HCT116 (cell line): ENCODE data around the gene GPHA2. TPM values are rescaled to one million over a fixed set of nuclear protein-coding genes. Genes with fewer than 3 reads are reported as not detected.

Source experiments
- ATAC-seq: fragments of 200-7000 bp; cut with Tn5 transposase; 2 replicates; pipeline ENCODE4 v1.9.1; 2020; ENCODE audit warnings: mild to moderate bottlenecking, moderate library complexity
- BruUV-seq: library from RNA; stranded (reverse); fragments of 400-500 nt; replicated peaks from 2 replicates; lab custom pipeline; 2021; lab: Mats Ljungman, UMichigan
- CTCF ChIA-PET: fragments of 300-600 bp; sonication (Branson Sonifier 250); formaldehyde crosslinking; loops from one replicate; lab custom pipeline; 2021; ENCODE audit warnings: antibody characterized with exemption; lab: Charles Lee
- POLR2A ChIA-PET: fragments of 300-600, 350-600 bp; sonication (Branson Sonifier 250); formaldehyde crosslinking; loops from one replicate; lab custom pipeline; 2021; ENCODE audit warnings: antibody characterized with exemption; lab: Charles Lee
- RAD21 ChIA-PET, 2 experiments: fragments of 300-600 bp; sonication (Branson Sonifier 250); formaldehyde crosslinking; loops; one replicate each; lab custom pipeline; 2023; ENCODE audit warnings: low total read pairs in 2 of 2; ENCODE audit not compliant: uncharacterized antibody in 2 of 2, unreplicated experiment in 2 of 2, low non-redundant PET in 1 of 2; lab: Charles Lee
- DNase-seq: peaks from one replicate; pipeline ENCODE4 v3.0.0-alpha.2; 2010; ENCODE audit warnings: low read depth, low spot score
- H2AFZ ChIP-seq: fragments of 200-600 bp; shearing (Covaris generic), sonication (generic); 2 replicates; pipeline ENCODE4 v1.6.1; 2017; ENCODE audit warnings: low read depth, mixed run types, mixed read lengths, antibody characterized with exemption, low read length; ENCODE audit not compliant: poor library complexity, severe bottlenecking
- H3K27ac ChIP-seq: 2 replicates; pipeline ENCODE4 v1.5.1; 2012; ENCODE audit warnings: low read depth, low read length
- H3K27me3 ChIP-seq: fragments of 200-600 bp; sonication (generic); 2 replicates; pipeline ENCODE4 v1.6.1; 2016; ENCODE audit warnings: mixed run types, low read length, mixed read lengths; ENCODE audit not compliant: insufficient read depth
- H3K36me3 ChIP-seq, 2 experiments: fragments of 200-500 bp in 1 of 2; fragments of 200-600 bp in 1 of 2; sonication (Bioruptor generic) in 1 of 2; sonication (generic) in 1 of 2; 2 replicates each; pipeline versions ENCODE4 v1.5.1 to v1.6.1; 2014 to 2016; ENCODE audit warnings: low read length in 2 of 2, inconsistent platforms in 1 of 2, mixed read lengths in 1 of 2, mixed run types in 1 of 2; ENCODE audit not compliant: insufficient read depth in 2 of 2, control insufficient read depth in 1 of 2
- H3K4me1 ChIP-seq, 2 experiments: fragments of 200-600 bp in 1 of 2; sonication (generic) in 1 of 2; 2 replicates each; pipeline versions ENCODE4 v1.5.1 to v1.6.1; 2012 to 2017; ENCODE audit warnings: low read length in 2 of 2, inconsistent platforms in 1 of 2, mild to moderate bottlenecking in 1 of 2, mixed read lengths in 1 of 2, mixed run types in 1 of 2, moderate library complexity in 1 of 2; ENCODE audit not compliant: insufficient read depth in 2 of 2, control insufficient read depth in 1 of 2
- H3K4me2 ChIP-seq: fragments of 200-600 bp; sonication (generic); 2 replicates; pipeline ENCODE4 v1.6.1; 2017; ENCODE audit warnings: mixed run types, low read length, mixed read lengths
- H3K4me3 ChIP-seq, 2 experiments: fragments of 200-600 bp in 1 of 2; sonication (generic) in 1 of 2; replicated peaks in 1 of 2; 2 replicates each; pipeline ENCODE4 v1.5.1; 2011 to 2016; ENCODE audit warnings: low read length in 2 of 2, control low read depth in 1 of 2, low read depth in 1 of 2, mild to moderate bottlenecking in 1 of 2, mixed read lengths in 1 of 2, mixed run types in 1 of 2
- H3K79me2 ChIP-seq: fragments of 200-600 bp; sonication (generic); 2 replicates; pipeline ENCODE4 v1.6.1; 2017; ENCODE audit warnings: mild to moderate bottlenecking, mixed run types, low read length, moderate library complexity, mixed read lengths; ENCODE audit not compliant: insufficient read depth
- H3K9ac ChIP-seq: fragments of 200-600 bp; sonication (generic); 2 replicates; pipeline ENCODE4 v1.6.1; 2016; ENCODE audit warnings: low read length, mixed read lengths
- H3K9me2 ChIP-seq: fragments of 200-600 bp; sonication (generic), shearing (Covaris generic); 2 replicates; pipeline ENCODE4 v1.6.1; 2017; ENCODE audit warnings: mixed run types, mild to moderate bottlenecking, moderate library complexity; ENCODE audit not compliant: insufficient read depth
- H3K9me3 ChIP-seq, 2 experiments: fragments of 200-500 bp in 1 of 2; fragments of 200-600 bp in 1 of 2; sonication (Bioruptor generic) in 1 of 2; sonication (generic) in 1 of 2; 2 replicates each; pipeline ENCODE4 v1.6.1; 2014 to 2017; ENCODE audit warnings: low read length in 2 of 2, mixed read lengths in 2 of 2, inconsistent platforms in 1 of 2, low read depth in 1 of 2, mild to moderate bottlenecking in 1 of 2, mixed run types in 1 of 2, moderate library complexity in 1 of 2; ENCODE audit not compliant: control insufficient read depth in 1 of 2, insufficient read depth in 1 of 2
- H4K20me1 ChIP-seq: fragments of 200-600 bp; sonication (generic), shearing (Covaris generic); 2 replicates; pipeline ENCODE4 v1.6.1; 2017; ENCODE audit warnings: mixed run types, mild to moderate bottlenecking, moderate library complexity; ENCODE audit not compliant: insufficient read depth
- EZH2 ChIP-seq: fragments of 200-600 bp; sonication (generic); IDR thresholded peaks from 2 replicates; pipeline ENCODE4 v1.6.1; 2017; ENCODE audit warnings: antibody characterized with exemption, mixed run types
- FOSL1 ChIP-seq: IDR thresholded peaks from 2 replicates; pipeline ENCODE4 v1.6.1; 2012; ENCODE audit warnings: low read depth
- JUND ChIP-seq: IDR thresholded peaks from 2 replicates; pipeline ENCODE4 v1.6.1; 2012
- RAD21 ChIP-seq: IDR thresholded peaks from 2 replicates; pipeline ENCODE4 v1.6.1; 2012; ENCODE audit warnings: low read depth, mild to moderate bottlenecking
- YY1 ChIP-seq: IDR thresholded peaks from 2 replicates; pipeline ENCODE4 v1.6.1; 2011; ENCODE audit warnings: low read length, low read depth, moderate library complexity, mild to moderate bottlenecking; ENCODE audit not compliant: insufficient replicate concordance; ENCODE audit errors: extremely low read depth
- ZFX ChIP-seq: fragments of 450-650 bp; IDR thresholded peaks from 2 replicates; pipeline ENCODE4 v1.6.1; 2017
- ZNF274 ChIP-seq: fragments of 200-500 bp; sonication (Bioruptor generic); IDR thresholded peaks from 2 replicates; pipeline ENCODE4 v1.6.1; 2014; ENCODE audit warnings: mild to moderate bottlenecking, low read depth, low read length, inconsistent platforms
- intact Hi-C: fragments of 100-400 bp; cut with micrococcal nuclease; formaldehyde crosslinking; loops from 2 replicates; pipeline ENCODE4 v1.10.0; 2022
- total RNA-seq: library from RNA; stranded (reverse); gene quantifications from one replicate; pipeline ENCODE4 v1.2.1, GENCODE V29; 2021; ENCODE audit not compliant: unreplicated experiment
- TF ChIP-seq, protein P1 (sequence below): IDR thresholded peaks from 2 replicates; pipeline ENCODE4 v1.6.1; 2012
- TF ChIP-seq, protein P2 (sequence below): IDR thresholded peaks from 2 replicates; pipeline ENCODE4 v1.6.1; 2012; ENCODE audit warnings: low read depth

GPHA2 gene
- total RNA-seq, 1 experiment from 2014 or later: not detected

DNA sequence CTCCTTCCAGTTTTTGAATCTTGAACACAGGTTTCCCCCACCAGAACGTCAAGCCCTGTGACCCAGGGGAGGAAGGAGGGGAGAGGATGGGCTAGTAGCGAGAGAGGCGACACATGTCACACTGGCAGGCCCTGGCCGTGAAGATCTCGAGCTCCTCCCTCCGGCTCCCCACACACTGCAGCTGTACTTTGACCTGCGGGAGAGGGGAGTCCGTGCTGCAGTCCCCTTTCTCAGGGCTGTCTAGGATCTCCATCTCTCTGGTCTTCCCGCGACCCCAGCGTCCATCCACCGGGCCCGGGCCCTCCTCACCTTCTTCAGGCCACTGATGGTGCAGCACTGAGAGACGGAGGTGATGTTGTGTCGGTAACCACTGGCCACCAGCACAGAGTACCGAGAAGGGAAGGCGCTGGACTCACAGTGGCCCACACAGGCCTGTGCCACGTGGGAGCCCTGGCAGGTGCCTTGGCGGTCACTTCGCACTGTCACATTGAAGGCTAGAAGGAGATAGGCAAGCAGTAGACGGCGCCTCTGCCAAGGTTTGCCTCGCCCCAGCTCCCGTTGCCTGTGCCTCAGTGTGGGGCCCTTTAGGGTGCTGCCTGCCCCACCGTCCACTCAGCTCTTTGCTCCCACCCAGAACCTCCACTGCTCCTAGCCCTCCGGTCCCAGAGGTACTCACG, 873 bp downstream of the GPHA2 start:
- Histone ChIP-seq H3K27me3 (no peaks in the 10 kb centered on the region), H2AFZ (no peak overlapping the region), H3K4me2 (no peak overlapping the region), H3K27ac (no peak overlapping the region), H3K36me3 (peaks cover 0 to 3% of the 10 kb centered on the region in 2 experiments; a peak in 1 of 4 replicates), H4K20me1 (no peaks in the 10 kb centered on the region), H3K9me3 (no peaks in the 10 kb centered on the region), H3K4me3 (no peak overlapping the region), H3K9ac (no peak overlapping the region), H3K9me2 (no peaks in the 10 kb centered on the region), H3K79me2 (no peaks in the 10 kb centered on the region), H3K4me1 (peaks cover 8 to 15% of the 10 kb centered on the region in 2 experiments; a peak in 3 of 4 replicates)
- no peak for TF ChIP-seq FOSL1
- TF ChIP-seq RAD21: no peak
- no peak for TF ChIP-seq JUND
- no peak for TF ChIP-seq YY1
- TF ChIP-seq, protein P1, sequence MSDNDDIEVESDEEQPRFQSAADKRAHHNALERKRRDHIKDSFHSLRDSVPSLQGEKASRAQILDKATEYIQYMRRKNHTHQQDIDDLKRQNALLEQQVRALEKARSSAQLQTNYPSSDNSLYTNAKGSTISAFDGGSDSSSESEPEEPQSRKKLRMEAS: no peak
- no peak for TF ChIP-seq EZH2
- TF ChIP-seq ZFX: no peak
- TF ChIP-seq ZNF274: no peak
- TF ChIP-seq, protein P2, sequence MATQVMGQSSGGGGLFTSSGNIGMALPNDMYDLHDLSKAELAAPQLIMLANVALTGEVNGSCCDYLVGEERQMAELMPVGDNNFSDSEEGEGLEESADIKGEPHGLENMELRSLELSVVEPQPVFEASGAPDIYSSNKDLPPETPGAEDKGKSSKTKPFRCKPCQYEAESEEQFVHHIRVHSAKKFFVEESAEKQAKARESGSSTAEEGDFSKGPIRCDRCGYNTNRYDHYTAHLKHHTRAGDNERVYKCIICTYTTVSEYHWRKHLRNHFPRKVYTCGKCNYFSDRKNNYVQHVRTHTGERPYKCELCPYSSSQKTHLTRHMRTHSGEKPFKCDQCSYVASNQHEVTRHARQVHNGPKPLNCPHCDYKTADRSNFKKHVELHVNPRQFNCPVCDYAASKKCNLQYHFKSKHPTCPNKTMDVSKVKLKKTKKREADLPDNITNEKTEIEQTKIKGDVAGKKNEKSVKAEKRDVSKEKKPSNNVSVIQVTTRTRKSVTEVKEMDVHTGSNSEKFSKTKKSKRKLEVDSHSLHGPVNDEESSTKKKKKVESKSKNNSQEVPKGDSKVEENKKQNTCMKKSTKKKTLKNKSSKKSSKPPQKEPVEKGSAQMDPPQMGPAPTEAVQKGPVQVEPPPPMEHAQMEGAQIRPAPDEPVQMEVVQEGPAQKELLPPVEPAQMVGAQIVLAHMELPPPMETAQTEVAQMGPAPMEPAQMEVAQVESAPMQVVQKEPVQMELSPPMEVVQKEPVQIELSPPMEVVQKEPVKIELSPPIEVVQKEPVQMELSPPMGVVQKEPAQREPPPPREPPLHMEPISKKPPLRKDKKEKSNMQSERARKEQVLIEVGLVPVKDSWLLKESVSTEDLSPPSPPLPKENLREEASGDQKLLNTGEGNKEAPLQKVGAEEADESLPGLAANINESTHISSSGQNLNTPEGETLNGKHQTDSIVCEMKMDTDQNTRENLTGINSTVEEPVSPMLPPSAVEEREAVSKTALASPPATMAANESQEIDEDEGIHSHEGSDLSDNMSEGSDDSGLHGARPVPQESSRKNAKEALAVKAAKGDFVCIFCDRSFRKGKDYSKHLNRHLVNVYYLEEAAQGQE: no peak
- no peak for DNase-seq
- no TSS peak for BruUV-seq
- POLR2A ChIA-PET: interaction anchor here (1.8 kb wide), 1 partner anchor 11 kb away, joined by 4 read pairs; the partner anchor contains the start of gene PPP2R5B
- RAD21 ChIA-PET: no interaction called here
- peak; percentile 15; the same call in 1 of the 2 replicates for ATAC-seq
- intact Hi-C loops: no loop called here
- CTCF ChIA-PET: no interaction called here
